Transverse colon (tissue), 4 donors: ENCODE results near the gene ITGB5.

Experiments used
- CTCF ChIP-seq, 5 experiments: fragments of 200-600 bp in 3 of 5; fragments of 450-650 bp in 2 of 5; sonication (generic) in 3 of 5; IDR thresholded peaks; 1 replicate in 2 of 5; 2 replicates in 3 of 5; pipeline ENCODE4 v1.5.1; 2016 to 2017; ENCODE audit warnings: antibody characterized with exemption in 5 of 5, inconsistent platforms in 3 of 5, mild to moderate bottlenecking in 2 of 5, moderate library complexity in 1 of 5
- EP300 ChIP-seq: sonication (generic); formaldehyde crosslinking; IDR thresholded peaks from one replicate; pipeline ENCODE4 v1.6.1; 2017; ENCODE audit warnings: antibody characterized with exemption, low read depth
- POLR2A ChIP-seq: fragments of 450-650 bp; IDR thresholded peaks from one replicate; pipeline ENCODE4 v1.6.1; 2016; ENCODE audit warnings: antibody characterized with exemption, mild to moderate bottlenecking, moderate library complexity
- POLR2AphosphoS5 ChIP-seq, 3 donors: sonication (generic); formaldehyde crosslinking; IDR thresholded peaks; one replicate each; pipeline ENCODE4 v1.6.1; 2016; ENCODE audit warnings: antibody characterized with exemption in 3 of 3

GRCh38 chr3:124833710-124834332 lies 53.3 kb downstream of the ITGB5 start:
- TF ChIP-seq CTCF (IDR thresholded peaks at IDR 0.05) (no peak), POLR2A (no peak), POLR2AphosphoS5 (IDR thresholded peaks at IDR 0.05) (no peak), EP300 (no peak)
